Upper lobe of right lung (tissue), 1 donor: ENCODE results near the gene LYL1. TPM values are rescaled to one million over a fixed set of nuclear protein-coding genes. Genes with fewer than 3 reads are reported as not detected.
A peak's percentile ranks its signal among the peaks of the same experiment; 100 is the strongest.

Experiments used
- ATAC-seq: fragments of 200-7000 bp; cut with Tn5 transposase; one replicate; pipeline ENCODE4 v1.9.1; 2020; ENCODE audit warnings: mild to moderate bottlenecking, moderate library complexity
- DNase-seq: peaks from one replicate; pipeline ENCODE4 v3.0.0-alpha.2; 2020
- H3K27ac ChIP-seq: fragments of 200-600 bp; one replicate; pipeline ENCODE4 v1.8.0; 2022
- H3K27me3 ChIP-seq: fragments of 200-600 bp; one replicate; pipeline ENCODE4 v1.8.0; 2022; ENCODE audit warnings: mild to moderate bottlenecking
- H3K36me3 ChIP-seq: fragments of 200-600 bp; one replicate; pipeline ENCODE4 v1.8.0; 2022
- H3K4me1 ChIP-seq: fragments of 200-600 bp; one replicate; pipeline ENCODE4 v1.8.0; 2022
- H3K4me3 ChIP-seq: fragments of 200-600 bp; one replicate; pipeline ENCODE4 v1.8.0; 2022; ENCODE audit warnings: mild to moderate bottlenecking
- H3K9me3 ChIP-seq: fragments of 200-600 bp; one replicate; pipeline ENCODE4 v1.8.0; 2022
- CTCF ChIP-seq: fragments of 200-600 bp; IDR thresholded peaks from one replicate; pipeline ENCODE4 v1.8.0; 2022; ENCODE audit warnings: antibody characterized with exemption
- intact Hi-C: fragments of 100-400 bp; cut with DNase I; formaldehyde crosslinking; loops from one replicate; pipeline ENCODE4 v1.11.0; 2022
- total RNA-seq: library from RNA; stranded (reverse); fragmentation: NEBNext Ultra II Directional; extraction: Animal tissue kit (Norgen Biotek cat#: 25700); gene quantifications from one replicate; pipeline ENCODE4 v1.2.1, GENCODE V29; 2021
- donor health status: DM: no; HTN: yes; CAD: no; lungs with severe emphysema.

Gene LYL1
- total RNA-seq, 1 donor from 2014 or later, result 21.8 TPM

- peaks cover 57% of the 10 kb centered on the region for H3K4me1 ChIP-seq
- ATAC-seq, result no peak
- intact Hi-C loops, result no loop called here
Observed at GRCh38 chr19:13100841-13101589, 1.6 kb downstream of the LYL1 start.

GRCh38 chr19:13100031-13100588 lies 2.5 kb downstream of the LYL1 start:
- Histone ChIP-seq H3K4me3 (peak overlapping the region; percentile 55), H3K4me1 (peaks cover 59% of the 10 kb centered on the region)
- intact Hi-C loops, result no loop called here

More at GRCh38 chr19:13100841-13101589, 1.6 kb downstream of the LYL1 start:
- Histone ChIP-seq H3K4me3 (peak overlapping the region; percentile 55), H3K36me3 (no peaks in the 10 kb centered on the region), H3K9me3 (no peaks in the 10 kb centered on the region), H3K27me3 (no peaks in the 10 kb centered on the region), H3K27ac (peak overlapping the region; percentile 89)
- TF ChIP-seq CTCF, result peak; percentile 43
- no peak for DNase-seq

GRCh38 chr19:13099073-13099999 lies 3.3 kb downstream of the LYL1 start:
- Histone ChIP-seq H3K4me1 (peaks cover 54% of the 10 kb centered on the region), H3K4me3 (peak overlapping the region; percentile 55), H3K27me3 (no peaks in the 10 kb centered on the region), H3K9me3 (no peaks in the 10 kb centered on the region), H3K36me3 (peaks cover 9% of the 10 kb centered on the region), H3K27ac (peak overlapping the region; percentile 89)
- ATAC-seq (peak; percentile 61), DNase-seq (peak; percentile 91)
- intact Hi-C loops, result loop anchor here (10.0 kb wide), 2 partner anchors 75 to 125 kb away; no protein-coding TSS in a partner anchor
- TF ChIP-seq CTCF, result no peak

More at GRCh38 chr19:13100031-13100588, 2.5 kb downstream of the LYL1 start:
- peaks cover 5% of the 10 kb centered on the region for H3K36me3 ChIP-seq
- no peaks in the 10 kb centered on the region for H3K9me3 ChIP-seq
- no peaks in the 10 kb centered on the region for H3K27me3 ChIP-seq
- peak overlapping the region; percentile 89 for H3K27ac ChIP-seq
- no peak for ATAC-seq
- DNase-seq, result no peak
- no peak for TF ChIP-seq CTCF

- Histone ChIP-seq H3K36me3 (peaks cover 9% of the 10 kb centered on the region), H3K4me3 (peak overlapping the region; percentile 55), H3K27me3 (no peaks in the 10 kb centered on the region), H3K9me3 (no peaks in the 10 kb centered on the region), H3K4me1 (peaks cover 54% of the 10 kb centered on the region), H3K27ac (peak overlapping the region; percentile 89)
- intact Hi-C loops, result loop anchor here (10.0 kb wide), 2 partner anchors 74 to 124 kb away; no protein-coding TSS in a partner anchor
- ATAC-seq (no peak), DNase-seq (no peak)
- no peak for TF ChIP-seq CTCF
Observed at GRCh38 chr19:13098277-13099072, 4.2 kb downstream of the LYL1 start.
